SU-DHL-6 (cell line): ENCODE measurements around the gene GREM1.

Source experiments
- H2AFZ ChIP-seq: fragments of 200-600 bp; sonication (generic); 2 replicates; pipeline ENCODE4 v1.6.1; 2014; ENCODE audit warnings: low read depth, mild to moderate bottlenecking, moderate library complexity, mixed read lengths, antibody characterized with exemption, low read length; ENCODE audit not compliant: severe bottlenecking
- H3F3A ChIP-seq: fragments of 200-600 bp; shearing (Covaris generic); 2 replicates; pipeline ENCODE4 v1.6.0; 2016; ENCODE audit warnings: antibody characterized with exemption, mild to moderate bottlenecking; ENCODE audit not compliant: insufficient read depth
- H3K27ac ChIP-seq: fragments of 200-600 bp; sonication (generic); 2 replicates; pipeline ENCODE4 v1.5.1; 2016; ENCODE audit warnings: low read depth, mild to moderate bottlenecking, low read length, moderate library complexity, mixed read lengths
- H3K27me3 ChIP-seq: fragments of 200-600 bp; sonication (generic), shearing (Covaris generic); 2 replicates; pipeline ENCODE4 v1.6.0; 2014; ENCODE audit warnings: mild to moderate bottlenecking, low read length
- H3K36me3 ChIP-seq: fragments of 200-600 bp; sonication (generic); 2 replicates; pipeline ENCODE4 v1.6.1; 2014; ENCODE audit warnings: mild to moderate bottlenecking, low read length, mixed read lengths
- H3K4me2 ChIP-seq: fragments of 300-600, 200-600 bp; shearing (Covaris generic), sonication (generic); 2 replicates; pipeline ENCODE4 v1.6.0; 2014; ENCODE audit warnings: low read length, low read depth, mild to moderate bottlenecking; ENCODE audit not compliant: poor library complexity, severe bottlenecking
- H3K4me3 ChIP-seq: fragments of 200-600 bp; sonication (generic); 2 replicates; pipeline ENCODE4 v1.5.1; 2014; ENCODE audit warnings: antibody characterized with exemption, low read length, mild to moderate bottlenecking, mixed read lengths; ENCODE audit not compliant: insufficient read depth, poor library complexity, severe bottlenecking
- H3K79me2 ChIP-seq: fragments of 200-600 bp; sonication (generic); 2 replicates; pipeline ENCODE4 v1.6.1; 2014; ENCODE audit warnings: mild to moderate bottlenecking, low read length, moderate library complexity; ENCODE audit not compliant: insufficient read depth
- H3K9ac ChIP-seq: fragments of 200-600 bp; sonication (generic); 2 replicates; pipeline ENCODE4 v1.7.0; 2014; ENCODE audit warnings: mild to moderate bottlenecking, low read length
- H3K9me2 ChIP-seq: fragments of 200-600 bp; sonication (generic); replicated peaks from 2 replicates; pipeline ENCODE4 v1.6.1; 2014; ENCODE audit warnings: low read length; ENCODE audit not compliant: insufficient read depth
- H3K9me3 ChIP-seq: fragments of 200-600 bp; sonication (generic); 2 replicates; pipeline ENCODE4 v1.6.1; 2014; ENCODE audit warnings: low read length, mixed read lengths; ENCODE audit not compliant: insufficient read depth
- H4K20me1 ChIP-seq: fragments of 200-600 bp; sonication (generic); 2 replicates; pipeline ENCODE4 v1.6.1; 2014; ENCODE audit warnings: low read depth, mild to moderate bottlenecking, antibody characterized with exemption, low read length, moderate library complexity, mixed read lengths
- EZH2phosphoT487 ChIP-seq: fragments of 200-600 bp; sonication (generic), shearing (Covaris generic); conservative IDR thresholded peaks from 2 replicates; pipeline ENCODE4 v1.6.1; 2018; ENCODE audit warnings: mild to moderate bottlenecking, antibody characterized with exemption, low read length, moderate library complexity, mixed read lengths
- TF ChIP-seq, protein P1 (sequence below): fragments of 200-600 bp; sonication (generic); IDR thresholded peaks from one replicate; pipeline ENCODE4 v1.5.1; 2017; ENCODE audit warnings: antibody characterized with exemption, mild to moderate bottlenecking, low read length, moderate library complexity; ENCODE audit not compliant: insufficient read depth, poor library complexity, severe bottlenecking

Gene GREM1

DNA sequence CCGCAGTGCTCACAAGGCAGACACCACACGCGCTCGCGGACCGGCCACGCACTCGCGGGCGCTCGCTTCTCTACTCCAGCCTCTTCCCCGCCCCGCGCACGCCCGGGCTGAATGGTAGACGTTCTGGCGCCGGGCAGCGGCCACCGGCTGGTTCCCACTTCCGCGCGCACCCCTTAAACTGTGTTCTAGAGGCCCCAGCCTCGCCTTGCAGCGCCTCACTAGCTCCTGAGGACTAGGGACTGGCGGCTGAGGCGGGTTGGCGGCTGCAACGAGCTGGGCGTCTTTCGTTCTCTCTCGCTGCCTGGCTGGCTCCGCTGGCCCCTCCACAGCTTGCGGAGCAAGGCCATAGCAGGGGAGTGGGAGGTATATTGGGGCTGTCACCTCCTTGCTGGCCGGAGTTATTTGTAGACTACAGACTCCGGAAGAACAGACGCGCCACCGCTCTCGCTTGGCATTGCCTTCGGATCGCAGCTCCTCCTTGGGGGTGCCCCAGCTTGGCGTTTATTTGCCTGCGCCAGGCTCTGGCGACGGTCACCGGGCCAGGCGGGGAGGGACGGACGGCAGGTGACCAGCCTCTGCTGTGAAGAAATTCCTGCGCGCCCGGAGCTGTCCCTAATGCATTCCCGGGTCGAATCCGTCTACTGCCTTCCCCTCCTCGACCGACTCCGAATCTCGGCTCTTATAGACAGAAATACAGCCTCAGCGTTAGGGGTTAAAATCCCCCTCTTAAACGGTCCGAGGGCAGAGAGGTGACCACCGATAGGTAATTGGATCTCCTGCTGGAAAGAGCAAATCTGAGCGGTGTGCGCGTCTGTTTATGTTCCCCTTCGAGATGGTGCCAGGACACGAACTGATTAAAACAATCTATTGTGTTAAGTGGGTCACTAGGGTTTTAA is 1.3 kb downstream of the GREM1 start:
- Histone ChIP-seq H3F3A (no peaks in the 10 kb centered on the region), H3K79me2 (no peaks in the 10 kb centered on the region), H3K9me2 (no peaks in the 10 kb centered on the region), H3K9ac (no peak overlapping the region), H3K27me3 (no peaks in the 10 kb centered on the region), H2AFZ (no peak overlapping the region), H3K9me3 (no peaks in the 10 kb centered on the region), H3K36me3 (no peaks in the 10 kb centered on the region), H3K4me3 (no peak overlapping the region), H4K20me1 (no peaks in the 10 kb centered on the region), H3K27ac (no peak overlapping the region), H3K4me2 (no peak overlapping the region)
- no peak for TF ChIP-seq EZH2phosphoT487
- TF ChIP-seq, protein P1, sequence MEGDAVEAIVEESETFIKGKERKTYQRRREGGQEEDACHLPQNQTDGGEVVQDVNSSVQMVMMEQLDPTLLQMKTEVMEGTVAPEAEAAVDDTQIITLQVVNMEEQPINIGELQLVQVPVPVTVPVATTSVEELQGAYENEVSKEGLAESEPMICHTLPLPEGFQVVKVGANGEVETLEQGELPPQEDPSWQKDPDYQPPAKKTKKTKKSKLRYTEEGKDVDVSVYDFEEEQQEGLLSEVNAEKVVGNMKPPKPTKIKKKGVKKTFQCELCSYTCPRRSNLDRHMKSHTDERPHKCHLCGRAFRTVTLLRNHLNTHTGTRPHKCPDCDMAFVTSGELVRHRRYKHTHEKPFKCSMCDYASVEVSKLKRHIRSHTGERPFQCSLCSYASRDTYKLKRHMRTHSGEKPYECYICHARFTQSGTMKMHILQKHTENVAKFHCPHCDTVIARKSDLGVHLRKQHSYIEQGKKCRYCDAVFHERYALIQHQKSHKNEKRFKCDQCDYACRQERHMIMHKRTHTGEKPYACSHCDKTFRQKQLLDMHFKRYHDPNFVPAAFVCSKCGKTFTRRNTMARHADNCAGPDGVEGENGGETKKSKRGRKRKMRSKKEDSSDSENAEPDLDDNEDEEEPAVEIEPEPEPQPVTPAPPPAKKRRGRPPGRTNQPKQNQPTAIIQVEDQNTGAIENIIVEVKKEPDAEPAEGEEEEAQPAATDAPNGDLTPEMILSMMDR, result no peak

DNA sequence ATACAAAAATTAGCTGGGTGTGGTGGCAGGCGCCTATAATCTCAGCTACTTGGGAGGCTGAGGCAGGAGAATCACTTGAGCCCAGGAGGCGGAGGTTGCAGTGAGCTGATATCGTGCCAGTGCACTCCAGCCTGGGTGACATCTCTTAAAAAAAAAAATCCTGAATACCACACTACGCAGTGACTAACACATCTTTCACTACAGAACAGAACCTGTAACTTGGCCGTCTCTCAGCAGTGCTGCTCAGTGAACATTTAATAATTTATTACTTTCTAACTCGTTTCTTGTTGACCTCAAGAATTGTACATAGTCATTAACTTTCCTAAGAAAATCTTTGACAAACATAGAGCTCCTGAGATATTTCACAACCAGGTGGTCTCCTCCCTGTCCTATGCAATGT is 3.8 kb downstream of the GREM1 start:
- H3K4me3 ChIP-seq, result no peak overlapping the region
- H3K79me2 ChIP-seq, result no peaks in the 10 kb centered on the region
- H3K27me3 ChIP-seq, result no peaks in the 10 kb centered on the region
- no peak overlapping the region for H3K9ac ChIP-seq
- no peak overlapping the region for H3K27ac ChIP-seq
- TF ChIP-seq, protein P1, result no peak
- TF ChIP-seq EZH2phosphoT487, result no peak
- no peaks in the 10 kb centered on the region for H4K20me1 ChIP-seq
- H2AFZ ChIP-seq, result no peak overlapping the region
- H3F3A ChIP-seq, result no peaks in the 10 kb centered on the region
- H3K36me3 ChIP-seq, result no peaks in the 10 kb centered on the region
- no peak overlapping the region for H3K4me2 ChIP-seq
- H3K9me2 ChIP-seq, result no peaks in the 10 kb centered on the region
- no peaks in the 10 kb centered on the region for H3K9me3 ChIP-seq

DNA sequence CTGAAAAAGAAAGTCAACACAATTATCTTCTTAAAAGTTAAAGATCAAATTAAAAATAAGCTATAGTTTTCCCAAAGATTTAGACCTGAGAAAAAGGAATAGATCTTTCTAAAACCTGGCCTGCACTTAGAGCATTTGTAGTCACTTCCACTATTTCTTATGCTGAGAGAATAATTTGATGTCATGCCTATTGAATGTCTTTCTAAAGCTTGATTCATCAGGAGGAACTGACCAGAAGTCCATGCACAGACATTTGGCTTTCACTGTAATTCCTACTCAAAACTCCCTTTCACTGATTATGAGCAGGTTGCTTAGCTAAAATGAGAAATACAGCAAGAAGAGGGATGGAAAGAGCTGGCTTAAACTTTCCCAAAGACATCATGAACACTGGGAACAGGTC is 4.3 kb downstream of the GREM1 start:
- no peak for TF ChIP-seq EZH2phosphoT487
- TF ChIP-seq, protein P1, result no peak
- no peaks in the 10 kb centered on the region for H4K20me1 ChIP-seq
- no peaks in the 10 kb centered on the region for H3K79me2 ChIP-seq
- H3K9me3 ChIP-seq, result no peaks in the 10 kb centered on the region
- H3K27ac ChIP-seq, result no peak overlapping the region
- no peak overlapping the region for H3K4me3 ChIP-seq
- H3F3A ChIP-seq, result no peaks in the 10 kb centered on the region
- no peak overlapping the region for H2AFZ ChIP-seq
- H3K9me2 ChIP-seq, result no peaks in the 10 kb centered on the region
- H3K36me3 ChIP-seq, result no peaks in the 10 kb centered on the region
- no peak overlapping the region for H3K4me2 ChIP-seq
- no peak overlapping the region for H3K9ac ChIP-seq
- H3K27me3 ChIP-seq, result no peaks in the 10 kb centered on the region
